ENCODE data around the gene LCE1F.

The LCE1F gene

GRCh38 chr1:152774875-152775274 lies at the start of gene LCE1F:
TSS of gene LCE1F (plus strand) at chr1:152775140. CDS start at chr1:152776372, 1,232 bp downstream.
- no peak for DNase-seq (ENCODE audit: low read depth in 2 of 3, low spot score in 2 of 3)

GRCh38 chr1:152725261-152725660 lies 49.7 kb upstream of the LCE1F start:
- DNase-seq (ENCODE audit: low read depth in 2 of 3, low spot score in 2 of 3), result no peak

GRCh38 chr1:152728986-152729385 lies 46.0 kb upstream of the LCE1F start:
- DNase-seq (ENCODE audit: low read depth in 2 of 3, low spot score in 2 of 3), result no peak

- no peak for DNase-seq (ENCODE audit: low read depth in 2 of 3, low spot score in 2 of 3)
Measured at GRCh38 chr1:152735648-152736047, 39.3 kb upstream of the LCE1F start.

- no peak for DNase-seq (ENCODE audit: low read depth in 2 of 3, low spot score in 2 of 3)
Measured at GRCh38 chr1:152737997-152738396, 36.9 kb upstream of the LCE1F start.

- no peak for DNase-seq (ENCODE audit: low read depth in 2 of 3, low spot score in 2 of 3)
Measured at GRCh38 chr1:152739841-152740240, 35.1 kb upstream of the LCE1F start.

- no peak for DNase-seq (ENCODE audit: low read depth in 2 of 3, low spot score in 2 of 3)
Measured at GRCh38 chr1:152741656-152742055, 33.3 kb upstream of the LCE1F start.

- no peak for DNase-seq (ENCODE audit: low read depth in 2 of 3, low spot score in 2 of 3)
Measured at GRCh38 chr1:152743371-152744145, 31.4 kb upstream of the LCE1F start.

- DNase-seq (ENCODE audit: low read depth in 2 of 3, low spot score in 2 of 3), result no peak
Measured at GRCh38 chr1:152745289-152745704, 29.6 kb upstream of the LCE1F start.

GRCh38 chr1:152745765-152746444 lies 29.0 kb upstream of the LCE1F start:
- DNase-seq (ENCODE audit: low read depth in 2 of 3, low spot score in 2 of 3), result no peak

GRCh38 chr1:152747831-152748230 lies 27.1 kb upstream of the LCE1F start:
- DNase-seq (ENCODE audit: low read depth in 2 of 3, low spot score in 2 of 3), result no peak

- DNase-seq (ENCODE audit: low read depth in 2 of 3, low spot score in 2 of 3), result no peak
Measured at GRCh38 chr1:152752225-152752624, 22.7 kb upstream of the LCE1F start.

GRCh38 chr1:152753586-152753985 lies 21.4 kb upstream of the LCE1F start:
- no peak for DNase-seq (ENCODE audit: low read depth in 2 of 3, low spot score in 2 of 3)

- no peak for DNase-seq (ENCODE audit: low read depth in 2 of 3, low spot score in 2 of 3)
Measured at GRCh38 chr1:152756872-152757271, 18.1 kb upstream of the LCE1F start.

GRCh38 chr1:152757747-152758146 lies 17.2 kb upstream of the LCE1F start, which contains the start of gene KPRP:
TSS of gene KPRP (plus strand) at chr1:152758025. CDS start at chr1:152759589, 1,564 bp downstream.
- DNase-seq (ENCODE audit: low read depth in 2 of 3, low spot score in 2 of 3), result no peak

- DNase-seq (ENCODE audit: low read depth in 2 of 3, low spot score in 2 of 3), result no peak
Measured at GRCh38 chr1:152758636-152759035, 16.3 kb upstream of the LCE1F start.

- DNase-seq (ENCODE audit: low read depth in 2 of 3, low spot score in 2 of 3), result no peak
Measured at GRCh38 chr1:152759453-152760173, 15.3 kb upstream of the LCE1F start.

GRCh38 chr1:152760551-152761190 lies 14.3 kb upstream of the LCE1F start:
- no peak for DNase-seq (ENCODE audit: low read depth in 2 of 3, low spot score in 2 of 3)

GRCh38 chr1:152761609-152762213 lies 13.2 kb upstream of the LCE1F start:
- no peak for DNase-seq (ENCODE audit: low read depth in 2 of 3, low spot score in 2 of 3)

GRCh38 chr1:152768847-152769533 lies 6.0 kb upstream of the LCE1F start:
- no peak for DNase-seq (ENCODE audit: low read depth in 2 of 3, low spot score in 2 of 3)

Measured in activated CD8-positive, alpha-beta memory T cell treated with anti-CD3 and anti-CD28 coated beads for 48 hours (primary cell).